GM21723 (cell line): ENCODE results near the gene BPGM.

Source experiments
- ATAC-seq: cut with Tn5 transposase; IDR thresholded peaks from one replicate; pipeline ENCODE4 v1.9.1; 2021; ENCODE audit warnings: mild to moderate bottlenecking, moderate library complexity; ENCODE audit not compliant: unreplicated experiment

Gene BPGM

DNA sequence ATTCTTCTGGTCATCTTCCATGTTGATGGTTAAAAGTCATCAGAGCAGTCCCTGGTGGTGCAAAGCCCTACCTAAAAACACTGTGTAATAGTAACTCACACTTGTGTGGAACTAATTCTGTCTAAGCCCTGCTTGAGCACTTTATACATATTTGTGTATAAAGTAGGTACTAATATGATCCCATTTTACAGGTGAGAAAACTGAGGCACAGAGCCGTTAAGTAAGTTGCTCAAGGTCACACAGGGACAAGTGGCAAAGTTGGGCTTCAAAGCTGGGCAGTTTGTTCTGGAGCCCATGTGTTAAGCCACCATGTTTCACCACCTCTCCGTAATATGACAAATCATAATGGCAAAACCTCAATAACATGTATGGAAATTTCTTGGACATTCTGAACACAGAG lies 48.1 kb downstream of the BPGM start:
- no peak for ATAC-seq

- no peak for ATAC-seq
These were observed 48.7 kb downstream of the BPGM start for GRCh38 chr7:134695321-134695860.

DNA sequence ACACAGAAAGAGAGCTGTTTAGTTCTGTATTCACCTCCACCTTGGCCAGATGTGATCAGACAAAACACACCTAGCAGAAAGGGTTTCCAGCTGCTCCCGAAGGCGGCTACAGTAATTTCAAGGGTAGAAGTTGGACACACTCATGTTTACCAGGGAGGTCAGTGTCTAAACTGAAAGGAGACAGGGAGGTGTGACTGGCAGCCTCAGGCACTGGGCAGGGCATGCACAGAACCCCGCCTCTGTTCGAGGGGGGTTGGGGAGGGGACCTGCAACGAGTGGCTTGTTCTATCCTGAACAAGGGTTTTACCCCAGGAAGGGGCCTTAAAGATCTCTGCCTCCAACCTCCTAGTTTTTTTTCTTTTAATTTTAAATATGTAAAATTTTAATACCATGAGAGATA lies 49.6 kb downstream of the BPGM start:
- no peak for ATAC-seq

DNA sequence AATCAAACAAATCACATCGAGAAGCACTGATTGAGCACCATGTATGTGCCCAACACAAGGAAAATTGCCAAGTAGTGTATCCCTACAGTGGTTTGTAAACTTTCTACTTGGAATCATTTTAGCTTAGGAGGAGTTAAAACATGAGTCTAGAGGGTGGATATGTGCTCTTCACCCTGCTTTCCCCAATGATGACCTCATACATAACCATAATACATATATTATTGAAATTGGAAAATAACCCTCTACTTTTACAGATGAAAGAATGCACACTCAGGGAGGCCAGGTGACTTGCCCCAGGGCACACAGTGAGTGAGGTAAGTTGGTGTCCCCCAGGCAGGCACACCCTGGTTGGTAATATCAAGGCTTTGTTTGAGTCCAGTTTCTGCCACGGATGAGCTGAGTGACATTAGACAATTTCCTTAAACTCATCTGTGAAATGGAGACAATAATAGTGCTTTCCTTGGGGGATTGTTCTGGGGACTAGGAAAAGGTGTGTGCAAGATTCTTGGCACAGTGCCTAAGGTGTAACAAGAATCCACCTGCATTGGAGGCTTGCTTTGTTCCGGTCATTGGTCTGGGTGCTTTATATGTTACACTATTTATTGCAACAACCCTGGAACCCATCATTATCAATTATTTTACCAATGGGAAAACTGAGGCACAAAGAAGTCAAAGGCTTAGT lies 50.7 kb downstream of the BPGM start:
- no peak for ATAC-seq

DNA sequence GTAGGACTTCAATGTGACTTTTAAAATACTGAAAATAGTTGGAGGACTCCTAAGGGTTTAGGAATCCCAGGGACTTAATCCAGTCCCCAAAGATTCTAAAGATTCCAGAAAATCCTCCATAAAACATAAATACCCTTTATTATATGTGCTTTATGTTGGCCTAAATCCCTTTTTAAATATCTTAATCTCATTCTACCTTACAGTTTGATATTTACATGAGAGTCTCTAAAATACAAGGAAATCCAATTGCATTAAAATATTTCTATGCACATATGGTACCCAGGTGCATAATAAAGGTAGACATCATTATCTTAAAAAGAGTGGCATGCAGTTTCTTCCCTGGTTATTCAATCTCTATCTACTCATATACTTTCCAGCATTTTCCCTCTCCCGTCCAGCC lies 51.8 kb downstream of the BPGM start:
- no peak for ATAC-seq

GRCh38 chr7:134699021-134699818 lies 52.6 kb downstream of the BPGM start:
- no peak for ATAC-seq

DNA sequence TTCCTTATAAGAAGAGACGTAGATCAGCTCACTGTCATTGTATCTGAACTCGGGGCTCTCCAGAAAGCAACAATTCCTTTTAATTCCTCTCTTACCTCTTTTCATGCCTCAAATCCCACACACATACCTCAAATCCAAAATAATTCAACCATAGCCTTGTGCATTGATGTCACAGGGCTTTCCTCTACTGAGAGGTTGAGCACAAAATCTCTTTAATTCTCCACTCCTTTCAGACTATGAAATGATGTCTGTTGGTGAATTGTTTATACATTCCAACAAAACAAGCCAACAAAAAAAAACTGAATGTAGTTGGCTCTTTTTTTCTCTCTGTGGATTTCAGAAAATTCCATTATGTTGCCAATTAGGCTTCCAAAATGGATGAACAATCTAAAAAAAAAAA lies 53.2 kb downstream of the BPGM start:
- ATAC-seq, result no peak

DNA sequence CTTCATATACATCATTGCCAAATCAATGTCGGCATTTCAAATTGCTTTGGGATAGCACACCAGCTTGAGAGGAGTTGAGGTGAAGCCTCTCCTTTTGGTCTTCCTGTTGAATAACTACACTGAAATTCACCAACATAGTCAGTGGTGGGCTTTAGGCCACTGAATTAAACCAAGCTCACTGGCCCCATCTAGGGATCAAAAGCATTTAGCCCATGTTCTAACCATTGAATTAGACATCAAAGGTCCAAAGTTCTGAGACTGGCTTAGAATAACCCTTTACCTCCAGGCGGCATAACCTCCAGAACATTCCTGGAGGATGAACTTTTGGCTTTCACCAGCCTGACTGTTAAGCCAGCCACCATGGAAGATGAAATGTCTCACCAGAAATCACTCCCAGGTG lies 54.6 kb downstream of the BPGM start:
- ATAC-seq, result no peak

- no peak for ATAC-seq
These were observed 56.0 kb downstream of the BPGM start for GRCh38 chr7:134702366-134703240.

- no peak for ATAC-seq
These were observed 56.6 kb downstream of the BPGM start for GRCh38 chr7:134703241-134703594.

GRCh38 chr7:134703782-134704181 lies 57.1 kb downstream of the BPGM start:
- no peak for ATAC-seq

GRCh38 chr7:134704827-134705226 lies 58.2 kb downstream of the BPGM start:
- ATAC-seq, result no peak

DNA sequence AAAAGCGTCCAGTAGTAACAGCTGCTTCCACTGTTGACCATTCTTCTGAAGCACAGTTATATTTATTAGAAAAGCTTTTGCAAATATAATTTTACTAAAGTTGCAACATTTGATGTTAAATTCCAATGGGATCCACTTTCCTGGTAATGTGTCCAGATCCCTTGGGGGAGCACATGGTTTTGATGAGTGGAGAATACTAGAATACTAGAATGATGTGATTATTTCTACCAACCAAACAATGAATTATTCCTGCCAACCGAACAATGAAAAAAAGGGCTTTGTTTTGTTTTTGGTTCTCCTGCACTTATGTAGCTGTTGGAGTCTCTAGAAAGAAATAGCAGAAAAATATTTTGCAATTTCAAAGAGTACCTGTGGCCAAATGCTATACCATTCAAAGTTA lies 59.1 kb downstream of the BPGM start:
- ATAC-seq, result no peak

DNA sequence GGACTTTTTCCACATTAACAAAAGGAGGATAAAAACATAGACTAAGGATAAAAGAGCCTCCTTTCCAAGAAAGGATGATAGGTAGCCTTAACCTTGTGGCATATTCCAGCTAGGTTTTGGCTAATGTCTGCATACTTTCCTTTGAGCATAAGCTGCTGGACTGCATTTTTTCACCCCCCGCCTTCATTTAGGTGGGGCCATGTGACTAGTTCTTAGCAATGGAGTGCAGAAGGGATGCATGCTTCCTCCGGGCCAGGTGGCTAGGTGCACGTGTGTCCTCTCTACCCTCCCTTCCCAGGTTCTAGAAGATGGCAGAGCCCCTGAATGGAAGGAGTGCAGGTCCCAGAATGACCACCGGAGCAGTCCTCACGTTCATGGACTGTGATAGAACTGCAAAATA lies 59.8 kb downstream of the BPGM start:
- ATAC-seq, result no peak

- no peak for ATAC-seq
These were observed 61.2 kb downstream of the BPGM start for GRCh38 chr7:134707663-134708378.

- no peak for ATAC-seq
These were observed 62.0 kb downstream of the BPGM start for GRCh38 chr7:134708692-134709091.

DNA sequence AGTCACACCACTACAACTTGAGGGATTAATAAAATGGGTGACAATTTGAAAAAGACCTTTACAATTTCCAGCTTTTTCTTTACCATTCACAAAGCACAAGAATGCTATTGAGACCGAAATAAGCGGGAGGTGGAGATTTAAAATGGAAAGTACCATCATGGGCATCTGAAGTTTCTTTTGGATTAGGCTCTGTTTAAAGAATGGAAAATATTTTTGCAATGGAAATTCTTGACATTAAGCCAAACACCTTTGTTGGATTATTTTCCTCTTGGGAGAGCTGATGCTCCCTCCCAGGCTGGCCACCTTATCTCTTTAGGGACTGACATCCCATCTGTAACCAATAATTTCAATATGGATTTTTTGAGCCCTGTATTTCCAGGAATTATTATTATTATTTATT lies 62.5 kb downstream of the BPGM start:
- no peak for ATAC-seq

DNA sequence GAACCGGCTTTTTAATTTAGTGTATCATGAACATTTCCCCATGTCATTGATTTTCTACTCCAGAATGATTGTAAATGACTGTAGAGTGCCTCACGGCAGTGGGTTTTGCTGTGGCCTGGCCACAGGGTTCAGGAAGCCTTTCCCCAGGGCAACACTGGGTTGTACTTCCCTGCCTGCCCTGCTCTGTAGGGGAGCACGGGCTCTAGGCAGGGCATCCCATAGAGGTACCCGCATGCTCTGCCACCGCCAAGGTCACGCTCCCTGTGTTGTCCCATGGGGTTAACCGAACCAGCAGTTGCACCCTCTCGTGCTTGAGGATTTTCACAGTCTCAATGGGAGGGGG lies 63.8 kb downstream of the BPGM start:
- no peak for ATAC-seq

DNA sequence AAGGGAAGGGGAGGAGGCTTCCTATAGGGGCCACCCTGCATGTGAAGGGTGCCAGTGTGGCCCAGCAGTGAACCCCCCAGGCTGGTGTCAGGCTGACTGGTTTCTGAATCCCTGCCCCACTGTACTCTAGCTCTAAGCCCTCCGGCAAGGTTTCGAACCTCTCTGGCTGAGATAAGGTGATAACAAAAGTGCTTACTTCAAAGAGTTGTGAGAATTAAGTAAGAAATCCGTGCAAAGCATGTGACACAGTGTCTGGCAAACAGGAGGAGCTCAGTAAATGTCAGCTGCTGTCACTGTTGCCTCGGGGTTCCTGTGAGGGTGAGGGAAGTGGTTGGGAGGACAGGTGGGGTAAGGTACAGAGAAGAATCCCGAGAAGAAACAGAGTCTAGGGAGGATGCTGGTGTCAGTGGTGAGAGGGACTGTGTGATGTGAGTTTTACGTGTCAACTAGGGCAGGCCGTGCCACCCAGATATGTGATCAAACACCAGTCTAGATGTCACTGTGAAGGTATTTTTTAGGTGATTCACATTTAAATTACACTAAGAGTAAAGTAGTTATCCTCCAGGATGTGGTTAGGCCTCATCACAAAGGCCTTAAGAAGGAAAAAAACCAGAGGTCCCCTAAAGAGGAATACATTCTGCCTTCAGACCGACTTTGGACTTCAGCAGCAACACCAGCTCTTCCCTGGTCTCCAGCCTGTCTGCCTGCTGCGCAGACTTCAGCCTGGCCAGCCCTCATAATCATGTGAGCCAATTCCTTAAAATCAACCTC lies 64.4 kb downstream of the BPGM start:
- ATAC-seq, result no peak

GRCh38 chr7:134712196-134712595 lies 65.5 kb downstream of the BPGM start:
- no peak for ATAC-seq
